ENCODE measurements around the gene MYLK2. TPM values are rescaled to one million over a fixed set of nuclear protein-coding genes. Genes with fewer than 3 reads are reported as not detected.

MYLK2 gene
- total RNA-seq, 1 donor from 2014 or later: 1.0 TPM

GRCh38 chr20:31869942-31870725 lies 51.0 kb downstream of the MYLK2 start, which contains the start of the genes DUSP15 and TTLL9:
TSS of gene DUSP15 (minus strand) at chr20:31870527. CDS start at chr20:31870337, 190 bp downstream.
TSS of gene TTLL9 (plus strand) at chr20:31870634. CDS start at chr20:31871127, 493 bp downstream.
- intact Hi-C loops (cut with micrococcal nuclease): loop anchor here (1.0 kb wide), 1 partner anchor 9 kb away; no protein-coding TSS in a partner anchor

GRCh38 chr20:31870726-31871617 lies 51.8 kb downstream of the MYLK2 start:
- intact Hi-C loops (cut with micrococcal nuclease): loop anchor here (1.0 kb wide), 1 partner anchor 10 kb away; no protein-coding TSS in a partner anchor

GRCh38 chr20:31871618-31871954 lies 52.4 kb downstream of the MYLK2 start:
- intact Hi-C loops (cut with micrococcal nuclease): no loop called here

- intact Hi-C loops (cut with micrococcal nuclease): no loop called here
Observed at GRCh38 chr20:31872406-31872805, 53.2 kb downstream of the MYLK2 start.

- intact Hi-C loops (cut with micrococcal nuclease): no loop called here
Observed at GRCh38 chr20:31875671-31876070, 56.5 kb downstream of the MYLK2 start.

GRCh38 chr20:31877684-31878083 lies 58.5 kb downstream of the MYLK2 start:
- intact Hi-C loops (cut with micrococcal nuclease): no loop called here

- intact Hi-C loops (cut with micrococcal nuclease): no loop called here
Observed at GRCh38 chr20:31879143-31879987, 60.2 kb downstream of the MYLK2 start.

GRCh38 chr20:31881945-31882344 lies 62.8 kb downstream of the MYLK2 start:
- intact Hi-C loops (cut with micrococcal nuclease): no loop called here

GRCh38 chr20:31883829-31884228 lies 64.7 kb downstream of the MYLK2 start:
- intact Hi-C loops (cut with micrococcal nuclease): no loop called here

Other genes starting within 250 kb of the MYLK2 start
- 0.18 and 0.59 TPM in 2 replicates for gene ID1, start 214.1 kb upstream of the MYLK2 start, total RNA-seq
- gene COX4I2, start 181.4 kb upstream of the MYLK2 start, total RNA-seq: not detected in 2 replicates
- gene BCL2L1, start 96.5 kb upstream of the MYLK2 start, total RNA-seq: 73.4 and 76.7 TPM in 2 replicates
- gene TPX2, start 80.1 kb upstream of the MYLK2 start, total RNA-seq: 117 and 119 TPM in 2 replicates
- gene FOXS1, start 26.2 kb downstream of the MYLK2 start, total RNA-seq: not detected in 2 replicates
- gene DUSP15, start 51.2 kb downstream of the MYLK2 start, total RNA-seq: not detected in 2 replicates
- gene TTLL9, start 51.3 kb downstream of the MYLK2 start, total RNA-seq: not detected in 2 replicates
- 13.4 and 15.4 TPM in 2 replicates for gene PDRG1, start 132.7 kb downstream of the MYLK2 start, total RNA-seq
- 0.05 TPM in 2 replicates for gene XKR7, start 148.8 kb downstream of the MYLK2 start, total RNA-seq
- gene CCM2L, start 191.1 kb downstream of the MYLK2 start, total RNA-seq: not detected in 2 replicates
- gene HCK, start 232.9 kb downstream of the MYLK2 start, total RNA-seq: not detected in 2 replicates

Measured in T-helper 2 cell treated with Interferon-gamma antibody and Interleukin-4, amounts not matched to agents 100 ng/mL and 5 ng/mL, for 36 hours (primary cell).